ENCODE data around the gene STK33.

STK33 gene

GRCh38 chr11:8596504-8597046, 2.5 kb upstream of the STK33 start:
- Histone ChIP-seq H3K9me3 (replicated peaks; ENCODE audit: insufficient read depth, low read length) (no peaks in the 10 kb centered on the region), H3K9ac (ENCODE audit: low read length) (no peak overlapping the region), H3K27ac (ENCODE audit: low read length) (no peak overlapping the region), H3F3A (ENCODE audit: insufficient read depth, low read length) (peaks cover 12% of the 10 kb centered on the region; the same call in 1 of the 2 replicates), H3K9me2 (replicated peaks; ENCODE audit: insufficient read depth, low read length) (no peaks in the 10 kb centered on the region), H3K4me2 (ENCODE audit: low read depth, low read length) (no peak overlapping the region), H3K4me1 (ENCODE audit: low read length) (peaks cover 18% of the 10 kb centered on the region), H3K27me3 (replicated peaks; ENCODE audit: insufficient read depth, low read length) (no peaks in the 10 kb centered on the region), H4K20me1 (ENCODE audit: insufficient read depth, low read length) (no peaks in the 10 kb centered on the region), H2AFZ (ENCODE audit: low read length) (no peak overlapping the region), H3K4me3 (ENCODE audit: low read length) (no peak overlapping the region), H3K36me3 (replicated peaks; ENCODE audit: insufficient read depth, low read length) (no peaks in the 10 kb centered on the region), H3K79me2 (ENCODE audit: low read length) (peaks cover 18% of the 10 kb centered on the region; the same call in 1 of the 2 replicates)
- no peak for DNase-seq
- TF ChIP-seq EZH2phosphoT487 (IDR thresholded peaks at IDR 0.05; ENCODE audit: low read length) = no peak

DNA sequence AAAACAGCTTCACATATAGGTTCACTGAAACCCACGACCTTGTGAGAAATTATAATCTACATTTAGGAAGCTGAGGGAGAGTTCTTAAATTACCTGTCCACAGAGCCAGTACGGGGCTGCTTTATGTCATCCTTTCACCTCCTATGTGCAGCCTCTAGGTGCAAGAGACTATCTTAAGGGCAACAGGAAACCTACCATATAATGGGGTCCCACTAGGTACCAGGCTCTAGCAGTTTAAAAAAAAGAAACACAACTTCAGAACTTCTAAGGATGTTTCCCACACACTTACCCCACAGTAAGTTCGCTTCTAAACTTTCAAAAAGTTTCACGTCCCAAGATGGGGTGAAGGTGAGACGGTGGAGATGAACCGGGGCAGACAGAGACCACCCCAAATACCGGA, 573 bp downstream of the STK33 start:
- H3F3A ChIP-seq (ENCODE audit: insufficient read depth, low read length) = peaks cover 12% of the 10 kb centered on the region; the same call in 1 of the 2 replicates
- peak overlapping the region; percentile 37; the same call in 1 of the 2 replicates for H3K27ac ChIP-seq (ENCODE audit: low read length)
- no peaks in the 10 kb centered on the region for H3K27me3 ChIP-seq (replicated peaks; ENCODE audit: insufficient read depth, low read length)
- peak overlapping the region; percentile 86 for H3K4me2 ChIP-seq (ENCODE audit: low read depth, low read length)
- H2AFZ ChIP-seq (ENCODE audit: low read length) = peak overlapping the region; percentile 94
- H3K9me3 ChIP-seq (replicated peaks; ENCODE audit: insufficient read depth, low read length) = no peaks in the 10 kb centered on the region
- no peaks in the 10 kb centered on the region for H3K9me2 ChIP-seq (replicated peaks; ENCODE audit: insufficient read depth, low read length)
- peaks cover 18% of the 10 kb centered on the region for H3K4me1 ChIP-seq (ENCODE audit: low read length)
- DNase-seq = peak; percentile 33
- H3K9ac ChIP-seq (ENCODE audit: low read length) = peak overlapping the region; percentile 84
- TF ChIP-seq EZH2phosphoT487 (IDR thresholded peaks at IDR 0.05; ENCODE audit: low read length) = no peak
- TF ChIP-seq CTCF (IDR thresholded peaks at IDR 0.05; ENCODE audit: low read length) = no peak
- no peak for TF ChIP-seq EZH2 (optimal IDR thresholded peaks at IDR 0.05; ENCODE audit: low read depth, low read length)
- no peaks in the 10 kb centered on the region for H4K20me1 ChIP-seq (ENCODE audit: insufficient read depth, low read length)
- H3K4me3 ChIP-seq (ENCODE audit: low read length) = peak overlapping the region; percentile 75
- H3K79me2 ChIP-seq (ENCODE audit: low read length) = peaks cover 31% of the 10 kb centered on the region; the same call in 1 of the 2 replicates
- no peaks in the 10 kb centered on the region for H3K36me3 ChIP-seq (replicated peaks; ENCODE audit: insufficient read depth, low read length)

GRCh38 chr11:8587915-8588314, 6.1 kb downstream of the STK33 start:
- Histone ChIP-seq H3K4me1 (ENCODE audit: low read length) (peaks cover 7% of the 10 kb centered on the region), H3K4me2 (ENCODE audit: low read depth, low read length) (no peak overlapping the region), H3F3A (ENCODE audit: insufficient read depth, low read length) (no peaks in the 10 kb centered on the region), H3K27me3 (replicated peaks; ENCODE audit: insufficient read depth, low read length) (no peaks in the 10 kb centered on the region), H3K9me2 (replicated peaks; ENCODE audit: insufficient read depth, low read length) (no peaks in the 10 kb centered on the region), H3K79me2 (ENCODE audit: low read length) (peaks cover 29% of the 10 kb centered on the region; the same call in 1 of the 2 replicates), H2AFZ (ENCODE audit: low read length) (no peak overlapping the region), H4K20me1 (ENCODE audit: insufficient read depth, low read length) (no peaks in the 10 kb centered on the region), H3K27ac (ENCODE audit: low read length) (no peak overlapping the region), H3K9ac (ENCODE audit: low read length) (no peak overlapping the region), H3K9me3 (replicated peaks; ENCODE audit: insufficient read depth, low read length) (no peaks in the 10 kb centered on the region), H3K4me3 (ENCODE audit: low read length) (no peak overlapping the region), H3K36me3 (replicated peaks; ENCODE audit: insufficient read depth, low read length) (no peaks in the 10 kb centered on the region)
- no peak for DNase-seq
- TF ChIP-seq CTCF (IDR thresholded peaks at IDR 0.05; ENCODE audit: low read length) (no peak), EZH2phosphoT487 (IDR thresholded peaks at IDR 0.05; ENCODE audit: low read length) (no peak), EZH2 (optimal IDR thresholded peaks at IDR 0.05; ENCODE audit: low read depth, low read length) (no peak)

- H3K4me3 ChIP-seq (ENCODE audit: low read length) = no peak overlapping the region
- no peaks in the 10 kb centered on the region for H3F3A ChIP-seq (ENCODE audit: insufficient read depth, low read length)
- H4K20me1 ChIP-seq (ENCODE audit: insufficient read depth, low read length) = no peaks in the 10 kb centered on the region
- H2AFZ ChIP-seq (ENCODE audit: low read length) = no peak overlapping the region
- H3K27ac ChIP-seq (ENCODE audit: low read length) = no peak overlapping the region
- H3K79me2 ChIP-seq (ENCODE audit: low read length) = peaks cover 20% of the 10 kb centered on the region; the same call in 1 of the 2 replicates
- DNase-seq = no peak
- TF ChIP-seq EZH2phosphoT487 (IDR thresholded peaks at IDR 0.05; ENCODE audit: low read length) = no peak
- no peak for TF ChIP-seq EZH2 (optimal IDR thresholded peaks at IDR 0.05; ENCODE audit: low read depth, low read length)
- no peak for TF ChIP-seq CTCF (IDR thresholded peaks at IDR 0.05; ENCODE audit: low read length)
- H3K27me3 ChIP-seq (replicated peaks; ENCODE audit: insufficient read depth, low read length) = no peaks in the 10 kb centered on the region
- no peaks in the 10 kb centered on the region for H3K36me3 ChIP-seq (replicated peaks; ENCODE audit: insufficient read depth, low read length)
- H3K4me1 ChIP-seq (ENCODE audit: low read length) = peaks cover 4% of the 10 kb centered on the region; the same call in 1 of the 2 replicates
- no peak overlapping the region for H3K9ac ChIP-seq (ENCODE audit: low read length)
- no peak overlapping the region for H3K4me2 ChIP-seq (ENCODE audit: low read depth, low read length)
- no peaks in the 10 kb centered on the region for H3K9me2 ChIP-seq (replicated peaks; ENCODE audit: insufficient read depth, low read length)
- H3K9me3 ChIP-seq (replicated peaks; ENCODE audit: insufficient read depth, low read length) = no peaks in the 10 kb centered on the region
Observed at GRCh38 chr11:8586805-8587204, 7.2 kb downstream of the STK33 start.
